HG02852 (cell line): ENCODE data around the gene NCKAP1.

ENCODE experiments used
- ATAC-seq: cut with Tn5 transposase; IDR thresholded peaks from one replicate; pipeline ENCODE4 v1.9.1; 2021; ENCODE audit warnings: mild to moderate bottlenecking, moderate library complexity; ENCODE audit not compliant: unreplicated experiment

The NCKAP1 gene

DNA sequence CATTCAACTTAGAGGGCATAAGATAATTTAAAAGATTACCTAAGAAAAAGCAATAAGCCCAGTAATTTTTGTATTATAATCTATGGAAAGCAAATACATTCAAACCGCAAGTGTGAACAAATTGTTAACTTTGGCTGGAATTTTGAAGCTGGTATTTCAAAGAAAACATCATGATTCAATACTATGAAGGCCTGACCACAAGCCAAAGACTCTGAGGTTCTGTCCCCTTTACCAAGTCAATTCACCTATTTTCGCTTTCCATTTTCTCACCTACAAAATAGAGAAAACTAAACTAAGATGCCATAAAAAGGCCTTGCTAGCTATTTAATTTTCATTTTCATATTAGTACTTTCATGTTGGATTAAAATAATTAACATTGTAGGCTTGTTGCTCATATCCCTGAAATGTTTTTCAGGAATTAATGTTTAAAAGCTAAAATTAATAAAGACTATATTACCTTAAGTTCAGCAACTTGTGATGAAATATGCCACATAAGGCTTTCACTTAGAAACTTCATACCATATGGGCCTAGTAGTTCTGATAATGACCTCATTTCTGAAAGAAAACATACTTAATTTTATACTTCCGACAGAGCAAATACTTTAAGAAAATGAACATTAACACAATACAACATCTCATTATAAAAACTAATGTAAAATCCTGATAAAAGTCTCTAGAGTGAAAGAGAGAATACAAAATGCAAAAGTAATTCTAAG lies 86.2 kb downstream of the NCKAP1 start:
- ATAC-seq, result peak; percentile 77

- ATAC-seq, result no peak
These were observed 87.7 kb downstream of the NCKAP1 start for GRCh38 chr2:182950546-182950945.

- ATAC-seq, result no peak
These were observed 88.6 kb downstream of the NCKAP1 start for GRCh38 chr2:182949572-182950189.

GRCh38 chr2:182949052-182949451 lies 89.2 kb downstream of the NCKAP1 start:
- no peak for ATAC-seq

DNA sequence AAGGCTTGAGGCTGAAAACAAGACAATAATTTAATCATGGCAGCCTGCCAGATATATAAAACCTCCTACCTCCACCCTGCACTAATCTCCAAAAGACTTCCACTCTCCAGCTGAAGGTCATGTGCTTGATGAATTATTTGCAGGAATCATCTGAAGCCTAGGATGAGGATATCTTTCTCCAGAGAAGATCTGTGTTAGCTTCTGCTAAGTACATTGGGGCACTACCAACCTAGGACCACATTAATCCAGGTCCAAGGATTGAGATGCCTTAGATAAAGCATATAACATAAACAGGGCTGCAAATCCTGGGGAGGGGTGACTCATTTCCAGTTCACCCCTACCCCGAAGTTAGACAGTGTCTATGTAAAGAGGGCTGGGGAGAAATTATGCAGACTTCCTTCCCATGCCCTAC lies 91.3 kb downstream of the NCKAP1 start:
- ATAC-seq, result no peak

DNA sequence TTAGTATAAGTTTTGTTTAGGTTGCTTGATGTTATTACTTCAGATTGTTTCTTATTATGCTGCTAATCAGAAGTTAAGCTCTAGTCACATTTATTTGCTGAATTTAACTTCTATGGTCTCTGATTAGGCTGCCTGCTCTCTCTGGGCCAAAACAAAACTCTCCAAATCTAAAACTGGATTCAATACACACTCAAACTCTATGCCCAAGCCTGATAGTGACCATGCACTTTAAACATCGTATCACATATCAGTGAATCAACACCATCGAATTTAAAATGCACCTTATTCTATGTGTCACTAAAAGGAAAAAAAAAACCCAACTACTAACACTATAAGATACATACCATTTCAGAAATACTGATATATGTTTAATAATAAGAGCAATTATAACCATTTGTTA lies 94.9 kb downstream of the NCKAP1 start:
- no peak for ATAC-seq

- no peak for ATAC-seq
These were observed 95.5 kb downstream of the NCKAP1 start for GRCh38 chr2:182942756-182943155.

DNA sequence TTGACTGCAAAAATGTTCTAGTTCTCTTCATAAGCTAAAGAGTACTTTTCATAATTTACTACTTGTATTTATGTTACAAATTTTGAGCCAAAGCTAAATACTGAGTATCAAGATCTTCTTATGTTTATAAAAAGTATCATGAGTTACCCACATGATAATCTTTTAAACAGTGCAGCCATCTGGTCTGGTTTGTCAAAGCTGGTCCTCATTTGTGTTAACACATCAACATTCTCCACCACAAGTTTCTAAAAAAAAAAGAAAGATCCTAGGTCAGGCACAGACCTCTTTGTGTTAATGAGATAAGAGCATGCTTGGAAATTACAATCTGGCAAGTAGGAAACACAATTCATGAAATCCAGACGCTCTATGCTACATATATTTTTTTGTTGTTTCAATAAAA lies 96.3 kb downstream of the NCKAP1 start:
- no peak for ATAC-seq

DNA sequence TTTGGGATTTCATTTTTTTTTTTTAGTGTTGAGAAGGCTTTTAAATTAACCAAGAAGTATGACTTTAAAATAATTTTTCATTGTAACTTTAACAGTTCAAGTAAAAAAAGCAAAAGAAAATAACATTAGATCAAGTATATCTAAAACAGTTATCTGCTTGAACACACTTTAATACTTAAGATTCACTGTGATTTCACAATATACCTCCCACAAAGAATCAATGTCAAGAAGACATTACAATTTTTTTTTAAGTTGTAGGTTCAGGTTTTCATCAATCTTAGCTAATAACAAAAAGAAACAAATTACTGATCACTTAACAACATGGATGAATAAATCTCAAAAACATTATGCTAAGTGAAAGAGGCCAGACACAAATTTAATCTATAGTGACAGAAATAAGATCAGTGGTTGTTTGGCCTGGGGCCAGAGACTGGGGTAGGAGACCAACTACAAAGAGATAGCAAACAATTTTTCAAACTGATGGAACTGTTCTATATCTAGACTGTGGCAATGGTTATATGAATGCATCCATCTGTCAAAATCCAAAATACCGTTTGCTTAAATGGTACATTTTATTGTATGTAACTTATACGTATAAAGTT lies 97.0 kb downstream of the NCKAP1 start:
- ATAC-seq, result no peak

- no peak for ATAC-seq
These were observed 100.4 kb downstream of the NCKAP1 start for GRCh38 chr2:182937870-182938269.

DNA sequence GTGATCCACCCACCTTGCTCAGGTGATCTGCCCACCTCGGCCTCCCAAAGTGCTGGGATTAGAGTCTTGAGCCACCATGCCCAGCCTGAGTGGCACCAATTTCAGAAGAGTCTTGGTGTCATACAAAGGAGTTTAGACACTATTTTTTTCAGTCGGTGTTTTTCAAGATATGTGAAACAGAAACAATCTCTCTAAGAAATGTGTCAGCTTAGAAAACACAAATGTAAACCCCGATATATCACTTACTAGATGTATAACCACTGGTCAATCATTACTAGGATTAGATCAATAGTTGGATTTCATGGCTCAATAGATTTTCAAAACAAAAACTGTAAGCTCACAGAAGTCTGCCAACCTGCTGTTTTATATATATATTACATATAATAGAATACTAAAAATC lies 104.6 kb downstream of the NCKAP1 start:
- ATAC-seq, result no peak

GRCh38 chr2:182929972-182930371 lies 108.3 kb downstream of the NCKAP1 start:
- no peak for ATAC-seq

- no peak for ATAC-seq
These were observed 114.0 kb downstream of the NCKAP1 start for GRCh38 chr2:182924306-182924705.

DNA sequence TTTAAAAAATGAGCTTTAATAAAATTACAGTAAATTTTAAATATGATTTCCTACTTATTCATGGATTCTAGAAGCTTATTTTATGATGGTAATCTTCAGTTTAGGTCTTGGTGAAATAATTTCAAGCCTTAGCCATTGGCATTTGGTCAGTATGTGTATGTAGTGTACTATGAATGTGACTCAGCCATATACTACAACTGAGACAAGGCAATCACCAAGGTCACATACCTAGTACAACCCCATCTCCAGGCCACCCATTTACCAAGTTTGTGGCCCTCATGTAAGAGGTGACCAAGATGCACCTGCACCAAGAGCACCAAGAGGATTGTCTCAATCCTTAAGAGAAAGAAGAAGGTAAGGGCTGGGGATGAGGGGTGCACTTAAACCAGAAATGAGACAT lies 117.0 kb downstream of the NCKAP1 start:
- peak; percentile 55 for ATAC-seq

- ATAC-seq, result peak; percentile 75
These were observed 117.6 kb downstream of the NCKAP1 start for GRCh38 chr2:182920631-182921056.

GRCh38 chr2:182920089-182920488 lies 118.2 kb downstream of the NCKAP1 start:
- no peak for ATAC-seq

GRCh38 chr2:182918961-182919652 lies 119.2 kb downstream of the NCKAP1 start:
- ATAC-seq, result no peak

GRCh38 chr2:182917924-182918323 lies 120.3 kb downstream of the NCKAP1 start:
- ATAC-seq, result no peak

- ATAC-seq, result no peak
These were observed 121.8 kb downstream of the NCKAP1 start for GRCh38 chr2:182916417-182916816.

GRCh38 chr2:182915369-182916326 lies 122.6 kb downstream of the NCKAP1 start:
- ATAC-seq, result no peak

DNA sequence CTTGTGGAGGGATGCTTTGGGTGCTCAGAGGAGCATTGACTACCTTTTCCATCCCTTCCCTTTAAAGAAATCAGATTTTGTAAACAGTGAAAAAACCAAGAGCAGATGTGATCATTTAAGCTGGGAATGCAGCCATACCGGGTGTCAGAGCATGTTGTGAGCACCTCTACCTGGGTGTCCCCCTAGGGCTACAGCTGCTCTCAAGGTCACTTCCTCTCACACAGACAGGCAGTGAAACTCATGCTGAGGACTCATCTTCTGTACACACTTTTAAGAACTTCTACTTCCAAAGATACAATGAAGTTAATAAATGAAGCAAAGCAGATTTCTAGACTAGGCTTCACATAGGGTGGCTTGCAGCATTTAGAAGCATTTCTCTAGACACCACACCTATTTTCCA lies 123.4 kb downstream of the NCKAP1 start:
- no peak for ATAC-seq
